ENCODE results near the gene HACD3. TPM values are rescaled to one million over a fixed set of nuclear protein-coding genes. Genes with fewer than 3 reads are reported as not detected.

HACD3 gene
- polyA plus RNA-seq, 1 donor (not counting 4 experiments of a cell fraction or from before 2014, with no cell fraction given) = 78.8 TPM

GRCh38 chr15:65553691-65554090 is 23.4 kb downstream of the HACD3 start:
- no peaks in the 10 kb centered on the region for H3K4me1 ChIP-seq (ENCODE audit: control insufficient read depth, extremely low read depth, insufficient read depth, low read length)
- H3K36me3 ChIP-seq (ENCODE audit: control insufficient read depth in 2 of 2, extremely low read depth in 1 of 2, insufficient read depth in 2 of 2, low read length in 2 of 2) = peaks cover 6 to 16% of the 10 kb centered on the region in 2 experiments
- no peak overlapping the region for H3K4me2 ChIP-seq (ENCODE audit: control insufficient read depth, extremely low read depth, insufficient read depth, low read depth, low read length)
- no peak for FAIRE-seq
- TF ChIP-seq EZH2 (IDR thresholded peaks at IDR 0.05; ENCODE audit: low read length) (no peak), CTCF (optimal IDR thresholded peaks at IDR 0.05 in 1 of 3, IDR thresholded peaks at IDR 0.05 in 1 of 3, conservative IDR thresholded peaks at IDR 0.05 in 1 of 3; ENCODE audit: extremely low read depth in 1 of 3, insufficient read depth in 2 of 3, low read length in 3 of 3) (no peak)
- no peak overlapping the region for H2AFZ ChIP-seq (ENCODE audit: control insufficient read depth, low read length)
- no peaks in the 10 kb centered on the region for H4K20me1 ChIP-seq (ENCODE audit: control insufficient read depth, extremely low read depth, insufficient read depth, low read length)
- no peak overlapping the region for H3K27ac ChIP-seq (ENCODE audit: control insufficient read depth, insufficient read depth, low read length)
- H3K79me2 ChIP-seq (ENCODE audit: control insufficient read depth, insufficient read depth, low read length) = peaks cover 21% of the 10 kb centered on the region
- no peak for DNase-seq (ENCODE audit: low read depth, low spot score)
- dilution Hi-C loops (cut with MboI; ENCODE audit: extremely low pct_ligation_motif_present, low sequenced_read_pairs) = no loop called here
- no peak overlapping the region for H3K9ac ChIP-seq (ENCODE audit: control insufficient read depth, extremely low read depth, insufficient read depth, low read length)
- no peak overlapping the region for H3K4me3 ChIP-seq (ENCODE audit: control insufficient read depth in 2 of 3, extremely low read depth in 1 of 3, insufficient read depth in 2 of 3, low read depth in 1 of 3, low read length in 3 of 3)
- H3K9me3 ChIP-seq (ENCODE audit: control insufficient read depth, low read depth, low read length) = no peaks in the 10 kb centered on the region
- no peaks in the 10 kb centered on the region for H3K9me1 ChIP-seq (ENCODE audit: control insufficient read depth, extremely low read depth, insufficient read depth, low read length)
- H3K27me3 ChIP-seq (ENCODE audit: control insufficient read depth, extremely low read depth, insufficient read depth, low read length) = no peaks in the 10 kb centered on the region

- dilution Hi-C loops (cut with MboI; ENCODE audit: extremely low pct_ligation_motif_present, low sequenced_read_pairs) = no loop called here
- Histone ChIP-seq H3K27me3 (ENCODE audit: control insufficient read depth, extremely low read depth, insufficient read depth, low read length) (no peaks in the 10 kb centered on the region), H3K9ac (ENCODE audit: control insufficient read depth, extremely low read depth, insufficient read depth, low read length) (no peak overlapping the region), H3K79me2 (ENCODE audit: control insufficient read depth, insufficient read depth, low read length) (peaks cover 6% of the 10 kb centered on the region), H4K20me1 (ENCODE audit: control insufficient read depth, extremely low read depth, insufficient read depth, low read length) (no peaks in the 10 kb centered on the region), H3K4me1 (ENCODE audit: control insufficient read depth, extremely low read depth, insufficient read depth, low read length) (no peaks in the 10 kb centered on the region), H2AFZ (ENCODE audit: control insufficient read depth, low read length) (no peak overlapping the region), H3K4me3 (ENCODE audit: control insufficient read depth in 2 of 3, extremely low read depth in 1 of 3, insufficient read depth in 2 of 3, low read depth in 1 of 3, low read length in 3 of 3) (no peak overlapping the region), H3K9me1 (ENCODE audit: control insufficient read depth, extremely low read depth, insufficient read depth, low read length) (no peaks in the 10 kb centered on the region), H3K27ac (ENCODE audit: control insufficient read depth, insufficient read depth, low read length) (no peak overlapping the region), H3K4me2 (ENCODE audit: control insufficient read depth, extremely low read depth, insufficient read depth, low read depth, low read length) (no peak overlapping the region), H3K9me3 (ENCODE audit: control insufficient read depth, low read depth, low read length) (no peaks in the 10 kb centered on the region), H3K36me3 (ENCODE audit: control insufficient read depth in 2 of 2, extremely low read depth in 1 of 2, insufficient read depth in 2 of 2, low read length in 2 of 2) (peaks cover 11 to 20% of the 10 kb centered on the region in 2 experiments)
- DNase-seq (ENCODE audit: low read depth, low spot score) (no peak), FAIRE-seq (no peak)
- TF ChIP-seq CTCF (optimal IDR thresholded peaks at IDR 0.05 in 1 of 3, IDR thresholded peaks at IDR 0.05 in 1 of 3, conservative IDR thresholded peaks at IDR 0.05 in 1 of 3; ENCODE audit: extremely low read depth in 1 of 3, insufficient read depth in 2 of 3, low read length in 3 of 3) (no peak), EZH2 (IDR thresholded peaks at IDR 0.05; ENCODE audit: low read length) (no peak)
These were observed 26.4 kb downstream of the HACD3 start for GRCh38 chr15:65556622-65557021.

Data from keratinocyte (primary cell).